Stimulated activated CD4-positive, alpha-beta T cell treated with anti-CD3 and anti-CD28 coated beads, Interleukin-1b, Interleukin-23, amount 100 ng/mL, for 4 hours (primary cell): ENCODE results near the gene FOXD4L6.
"Not testable (repeated sequence)": the region's sequence is repeated elsewhere in the genome, so short reads cannot be mapped to it uniquely, and the experiment has no call there.

ENCODE experiments used
- DNase-seq, 2 donors: peaks; one replicate each; pipeline ENCODE4 v3.0.0-alpha.2; 2020; ENCODE audit warnings: low read depth in 2 of 2

The FOXD4L6 gene

DNA sequence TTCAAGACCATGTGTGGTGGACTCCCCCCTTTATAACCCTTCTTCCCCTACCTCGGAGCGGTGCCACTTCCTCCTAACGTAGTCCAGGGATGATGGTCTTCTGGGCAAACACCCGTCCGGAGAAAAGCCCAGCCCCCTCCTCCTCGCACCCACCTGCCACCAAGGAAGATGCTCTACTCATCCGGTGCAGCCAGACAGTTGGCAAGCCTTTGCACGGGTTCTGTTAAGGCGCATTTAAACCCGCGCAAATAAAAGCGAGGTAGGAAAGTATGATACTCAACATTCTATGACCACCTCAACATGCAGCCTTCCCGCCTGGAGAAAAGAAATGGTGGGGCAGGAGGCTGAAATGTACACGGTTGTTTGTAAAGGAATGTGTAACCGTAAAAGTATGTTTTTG lies at the start of gene FOXD4L6:
Gene FOXD4L6, minus strand, starts transcription at position 101 of the 400 bp plus-strand sequence. CDS start 298 bp downstream, outside the sequence.
- DNase-seq, result not testable (repeated sequence)

GRCh38 chr9:41174994-41175393 lies 46.5 kb upstream of the FOXD4L6 start:
- not testable (repeated sequence) for DNase-seq

- not testable (repeated sequence) for DNase-seq
Measured at GRCh38 chr9:41150116-41150515, 21.6 kb upstream of the FOXD4L6 start.

GRCh38 chr9:41141878-41142277 lies 13.4 kb upstream of the FOXD4L6 start:
- DNase-seq, result not testable (repeated sequence)

- not testable (repeated sequence) for DNase-seq
Measured at GRCh38 chr9:41126746-41127446, 1.6 kb downstream of the FOXD4L6 start.

GRCh38 chr9:41125936-41126335 lies 2.5 kb downstream of the FOXD4L6 start:
- DNase-seq, result not testable (repeated sequence)

DNA sequence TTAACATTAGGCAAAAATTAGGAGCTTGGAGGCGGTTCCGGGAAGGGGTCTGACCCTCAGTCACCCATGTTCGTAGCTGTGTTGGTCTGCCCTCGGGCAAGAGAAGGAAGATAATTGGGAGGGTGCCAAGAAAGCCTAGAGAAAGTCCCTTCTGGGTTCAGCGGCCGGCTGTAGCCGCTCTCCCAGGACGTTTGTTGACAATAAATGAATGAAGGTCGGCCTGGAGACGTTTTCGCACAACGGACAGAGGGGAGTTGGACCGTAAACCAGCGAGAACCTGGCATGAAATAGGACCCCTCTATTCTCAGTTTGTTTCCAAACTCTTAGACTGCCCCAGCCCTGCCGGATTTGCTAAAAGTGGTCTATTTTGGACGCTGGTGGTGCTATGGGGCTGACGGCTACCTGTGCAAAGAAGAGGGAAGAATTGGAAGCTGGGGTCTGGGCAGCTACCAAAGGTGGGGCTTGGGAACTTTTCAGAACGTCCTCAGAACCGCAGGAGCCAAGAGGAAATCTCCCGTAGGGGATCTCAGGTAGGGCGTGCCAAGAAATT lies 3.3 kb downstream of the FOXD4L6 start:
- not testable (repeated sequence) for DNase-seq

- DNase-seq, result not testable (repeated sequence)
Measured at GRCh38 chr9:41124250-41125108, 4.0 kb downstream of the FOXD4L6 start.

DNA sequence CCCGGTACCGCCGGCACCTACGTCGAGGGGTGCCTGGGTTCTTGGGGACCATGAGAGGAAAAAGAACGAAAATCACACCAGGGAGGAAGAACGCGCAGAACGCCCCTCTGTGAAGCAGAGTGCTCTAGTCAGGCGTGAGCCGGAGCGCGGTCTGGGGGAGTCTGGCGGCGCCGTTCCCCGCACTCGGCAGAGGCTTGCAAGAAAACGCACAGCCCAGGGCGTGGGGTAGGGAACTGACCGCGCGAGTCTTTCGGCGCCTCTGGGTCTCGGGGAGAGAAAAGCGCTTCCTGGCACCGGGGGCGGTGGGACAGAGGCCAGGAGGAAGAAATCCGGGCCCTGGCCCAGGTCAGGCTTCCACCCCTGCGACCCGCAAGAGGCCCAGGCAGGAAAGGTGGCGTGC lies 4.7 kb downstream of the FOXD4L6 start:
- DNase-seq, result not testable (repeated sequence)

- DNase-seq, result not testable (repeated sequence)
Measured at GRCh38 chr9:41123396-41123795, 5.1 kb downstream of the FOXD4L6 start.

- DNase-seq, result not testable (repeated sequence)
Measured at GRCh38 chr9:41120696-41121095, 7.8 kb downstream of the FOXD4L6 start.

DNA sequence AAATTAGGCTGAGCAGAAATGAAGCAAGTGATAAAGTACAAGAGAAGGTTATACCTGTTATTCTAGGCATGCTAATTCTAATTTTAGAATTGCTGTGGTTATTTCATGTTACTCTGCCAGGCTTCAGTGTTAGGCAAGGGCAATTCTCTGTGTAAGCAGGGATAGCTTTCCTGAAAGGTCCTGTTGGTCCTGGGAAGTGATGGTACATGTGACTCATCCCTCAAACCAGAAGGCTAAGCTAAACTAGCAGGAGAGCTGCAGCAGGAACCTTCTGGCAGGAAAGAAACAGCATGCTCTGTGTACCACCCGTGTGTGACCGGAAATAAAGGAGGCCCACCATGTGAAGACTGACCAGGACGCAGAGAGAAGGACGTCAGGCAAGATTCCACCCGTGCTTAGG lies 8.8 kb downstream of the FOXD4L6 start:
- DNase-seq, result not testable (repeated sequence)

DNA sequence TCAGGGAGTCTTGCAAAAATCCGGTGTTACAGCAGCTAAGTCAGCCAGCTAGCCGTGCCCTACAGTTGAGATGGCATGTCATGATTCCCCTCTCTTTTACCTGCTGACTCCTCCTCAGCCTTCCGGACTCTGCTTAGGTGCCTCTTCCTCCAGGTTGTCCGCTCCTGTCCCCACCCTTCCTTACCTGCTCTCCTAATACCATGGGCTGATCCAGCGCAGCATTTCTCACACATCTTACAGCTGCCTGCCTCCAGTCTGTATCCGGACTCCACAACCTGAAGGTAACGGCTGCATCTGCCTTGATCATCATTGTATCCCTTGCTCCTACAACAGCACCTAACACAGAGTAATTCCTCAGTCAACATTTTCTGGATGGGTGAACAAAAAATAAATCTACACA lies 9.2 kb downstream of the FOXD4L6 start:
- not testable (repeated sequence) for DNase-seq

- DNase-seq, result not testable (repeated sequence)
Measured at GRCh38 chr9:41113348-41113747, 15.1 kb downstream of the FOXD4L6 start.

DNA sequence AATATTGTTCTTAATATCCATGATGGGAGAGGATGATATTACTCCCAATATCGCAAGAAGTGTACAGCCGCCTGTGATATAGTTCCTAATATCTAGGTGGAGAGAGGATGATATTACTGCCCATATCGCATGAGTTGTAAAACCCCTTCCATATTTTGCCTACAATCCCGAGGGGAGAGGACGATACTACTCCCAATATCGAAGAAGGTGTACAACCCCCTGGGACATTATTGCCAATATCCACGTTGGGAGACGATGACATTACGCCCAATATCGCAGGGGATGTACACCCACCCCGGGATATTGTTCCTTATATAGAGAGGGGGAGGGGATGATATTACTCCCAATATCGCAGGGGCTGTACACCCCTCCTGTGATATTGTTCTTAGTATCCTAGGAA lies 17.1 kb downstream of the FOXD4L6 start:
- DNase-seq, result not testable (repeated sequence)

DNA sequence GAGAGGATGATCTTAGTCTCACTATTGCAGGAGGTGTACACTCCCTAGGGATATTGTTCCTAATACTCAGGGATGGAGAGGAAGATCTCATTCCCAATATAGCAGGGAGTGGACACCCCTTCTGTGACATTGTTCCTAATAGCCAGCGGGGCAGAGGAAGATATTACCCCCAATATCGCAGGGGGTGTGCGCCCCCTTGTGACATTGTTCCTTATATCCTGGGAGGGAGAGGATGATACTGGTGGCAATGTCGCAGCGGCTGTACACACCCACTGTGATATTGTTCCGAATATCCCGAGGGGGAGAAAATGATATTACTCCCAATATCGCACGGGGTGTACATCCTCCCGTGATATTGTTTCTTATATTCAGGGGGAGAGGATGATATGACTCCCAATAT lies 17.6 kb downstream of the FOXD4L6 start:
- not testable (repeated sequence) for DNase-seq

DNA sequence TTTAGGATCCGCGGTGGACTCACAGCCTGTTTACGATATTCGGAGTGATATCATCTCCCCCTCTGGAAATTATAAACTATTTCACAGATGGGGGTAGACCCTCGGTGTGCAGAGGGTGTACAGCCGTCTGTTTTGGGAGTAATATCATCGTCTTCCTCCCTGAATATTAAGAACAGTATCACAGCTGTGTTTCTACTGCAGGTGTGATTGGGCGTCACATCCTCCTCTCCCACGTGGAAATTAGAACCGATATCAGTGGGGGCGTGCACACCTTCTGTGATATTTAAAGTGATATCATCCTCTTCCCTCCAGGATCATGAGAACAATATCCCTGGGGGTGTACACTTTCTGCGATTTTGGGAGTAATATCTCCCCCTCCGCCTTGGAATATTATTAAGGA lies 19.2 kb downstream of the FOXD4L6 start:
- not testable (repeated sequence) for DNase-seq

GRCh38 chr9:41108816-41109215 lies 19.7 kb downstream of the FOXD4L6 start:
- DNase-seq, result not testable (repeated sequence)

GRCh38 chr9:41106472-41107116 lies 21.9 kb downstream of the FOXD4L6 start:
- DNase-seq, result not testable (repeated sequence)

GRCh38 chr9:41105557-41106253 lies 22.8 kb downstream of the FOXD4L6 start:
- not testable (repeated sequence) for DNase-seq

DNA sequence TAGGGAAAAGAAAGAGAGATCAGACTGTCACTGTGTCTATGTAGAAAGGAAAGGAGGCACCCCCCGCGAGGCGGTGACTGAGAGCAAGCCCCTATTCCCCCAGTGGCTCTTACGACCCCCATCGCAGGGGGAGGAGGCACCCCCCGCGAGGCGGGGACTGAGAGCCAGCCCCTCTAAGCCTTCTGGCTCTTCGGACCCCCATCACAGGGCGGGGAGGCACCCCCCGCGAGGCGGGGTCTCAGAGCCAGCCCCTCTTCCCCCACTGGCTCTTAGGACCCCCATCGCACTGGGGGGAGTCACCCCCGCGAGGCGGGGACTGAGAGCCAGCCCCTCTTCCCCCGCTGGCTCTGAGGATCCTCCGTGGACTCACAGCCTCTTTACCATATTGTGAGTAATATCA lies 23.9 kb downstream of the FOXD4L6 start:
- not testable (repeated sequence) for DNase-seq
